OCI-LY3 (cell line): ENCODE data around the gene CRNN.

ENCODE experiments used
- H2AFZ ChIP-seq: fragments of 200-600, 300-600 bp; shearing (Covaris generic); 2 replicates; pipeline ENCODE4 v1.6.0; 2014; ENCODE audit warnings: antibody characterized with exemption, low read depth, low read length
- H3K27ac ChIP-seq: fragments of 200-600, 300-600 bp; sonication (generic); 2 replicates; pipeline ENCODE4 v1.5.1; 2014; ENCODE audit warnings: mild to moderate bottlenecking, low read length, moderate library complexity, mixed read lengths
- H3K27me3 ChIP-seq: fragments of 200-600, 300-600 bp; sonication (generic); 2 replicates; pipeline ENCODE4 v1.6.1; 2014; ENCODE audit warnings: low read depth, low read length, mixed read lengths
- H3K36me3 ChIP-seq: fragments of 200-600, 300-600 bp; sonication (generic); replicated peaks from 2 replicates; pipeline ENCODE3; 2014; ENCODE audit warnings: low read depth, low read length, mixed read lengths
- H3K4me1 ChIP-seq: fragments of 300-600, 200-600 bp; sonication (generic); 2 replicates; pipeline ENCODE4 v1.6.1; 2014; ENCODE audit warnings: low read length, mixed read lengths
- H3K4me2 ChIP-seq: fragments of 200-600, 300-600 bp; sonication (generic); 2 replicates; pipeline ENCODE4 v1.6.1; 2014; ENCODE audit warnings: low read length, mixed read lengths
- H3K4me3 ChIP-seq: fragments of 300-600, 200-600 bp; sonication (generic); 2 replicates; pipeline ENCODE4 v1.5.1; 2014; ENCODE audit warnings: antibody characterized with exemption, mild to moderate bottlenecking, low read length, moderate library complexity
- H3K79me2 ChIP-seq: fragments of 300-600, 200-600 bp; shearing (Covaris generic); 2 replicates; pipeline ENCODE4 v1.6.1; 2014; ENCODE audit warnings: mild to moderate bottlenecking, low read length, mixed read lengths
- H3K9ac ChIP-seq: fragments of 300-600, 200-600 bp; shearing (Covaris generic); 2 replicates; pipeline ENCODE4 v1.6.0; 2014; ENCODE audit warnings: mild to moderate bottlenecking, low read length, moderate library complexity
- H3K9me3 ChIP-seq: fragments of 200-600, 300-600 bp; shearing (Covaris generic); 2 replicates; pipeline ENCODE4 v1.6.1; 2014; ENCODE audit warnings: low read length, mixed read lengths; ENCODE audit not compliant: insufficient read depth
- H4K20me1 ChIP-seq: fragments of 200-600, 300-600 bp; sonication (generic); 2 replicates; pipeline ENCODE4 v1.6.1; 2016; ENCODE audit warnings: low read length, mixed read lengths; ENCODE audit not compliant: insufficient read depth
- EZH2phosphoT487 ChIP-seq: fragments of 200-600 bp; shearing (Covaris generic); IDR thresholded peaks from 2 replicates; pipeline ENCODE4 v1.6.1; 2018; ENCODE audit warnings: antibody characterized with exemption, mixed run types, low read depth
- TF ChIP-seq, protein P1 (sequence below): fragments of 200-600, 300-600 bp; sonication (generic); IDR thresholded peaks from 2 replicates; pipeline ENCODE4 v1.5.1; 2014; ENCODE audit warnings: antibody characterized with exemption, low read length, low read depth

Gene CRNN

DNA sequence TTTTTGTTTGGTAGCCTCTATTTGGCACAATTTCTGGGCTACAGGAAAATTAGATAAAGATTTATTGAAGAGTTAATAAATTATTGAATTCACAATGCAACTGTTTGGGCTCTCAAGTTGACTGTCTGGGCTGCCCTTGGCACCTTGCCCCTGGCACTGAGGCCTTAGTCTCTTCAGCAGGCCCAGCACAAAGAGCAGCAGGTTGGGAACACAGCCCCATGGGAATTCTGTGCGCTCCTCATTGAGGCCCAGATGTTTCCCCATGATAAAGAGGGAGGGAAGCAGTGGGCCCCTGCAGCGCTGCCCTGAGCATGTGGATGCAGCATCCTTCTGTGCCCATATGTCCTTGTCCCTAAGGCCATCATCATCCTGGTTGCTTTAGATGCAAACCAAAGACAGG, 2.9 kb downstream of the CRNN start:
- H3K36me3 ChIP-seq, result no peaks in the 10 kb centered on the region
- no peak overlapping the region for H3K9ac ChIP-seq
- H3K4me2 ChIP-seq, result no peak overlapping the region
- no peaks in the 10 kb centered on the region for H3K4me1 ChIP-seq
- no peaks in the 10 kb centered on the region for H3K9me3 ChIP-seq
- H3K27me3 ChIP-seq, result peaks cover 32% of the 10 kb centered on the region
- H2AFZ ChIP-seq, result no peak overlapping the region
- no peak overlapping the region for H3K4me3 ChIP-seq
- TF ChIP-seq, protein P1, sequence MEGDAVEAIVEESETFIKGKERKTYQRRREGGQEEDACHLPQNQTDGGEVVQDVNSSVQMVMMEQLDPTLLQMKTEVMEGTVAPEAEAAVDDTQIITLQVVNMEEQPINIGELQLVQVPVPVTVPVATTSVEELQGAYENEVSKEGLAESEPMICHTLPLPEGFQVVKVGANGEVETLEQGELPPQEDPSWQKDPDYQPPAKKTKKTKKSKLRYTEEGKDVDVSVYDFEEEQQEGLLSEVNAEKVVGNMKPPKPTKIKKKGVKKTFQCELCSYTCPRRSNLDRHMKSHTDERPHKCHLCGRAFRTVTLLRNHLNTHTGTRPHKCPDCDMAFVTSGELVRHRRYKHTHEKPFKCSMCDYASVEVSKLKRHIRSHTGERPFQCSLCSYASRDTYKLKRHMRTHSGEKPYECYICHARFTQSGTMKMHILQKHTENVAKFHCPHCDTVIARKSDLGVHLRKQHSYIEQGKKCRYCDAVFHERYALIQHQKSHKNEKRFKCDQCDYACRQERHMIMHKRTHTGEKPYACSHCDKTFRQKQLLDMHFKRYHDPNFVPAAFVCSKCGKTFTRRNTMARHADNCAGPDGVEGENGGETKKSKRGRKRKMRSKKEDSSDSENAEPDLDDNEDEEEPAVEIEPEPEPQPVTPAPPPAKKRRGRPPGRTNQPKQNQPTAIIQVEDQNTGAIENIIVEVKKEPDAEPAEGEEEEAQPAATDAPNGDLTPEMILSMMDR, result no peak
- no peak for TF ChIP-seq EZH2phosphoT487
- no peak overlapping the region for H3K27ac ChIP-seq
- H3K79me2 ChIP-seq, result no peaks in the 10 kb centered on the region
- H4K20me1 ChIP-seq, result no peaks in the 10 kb centered on the region

DNA sequence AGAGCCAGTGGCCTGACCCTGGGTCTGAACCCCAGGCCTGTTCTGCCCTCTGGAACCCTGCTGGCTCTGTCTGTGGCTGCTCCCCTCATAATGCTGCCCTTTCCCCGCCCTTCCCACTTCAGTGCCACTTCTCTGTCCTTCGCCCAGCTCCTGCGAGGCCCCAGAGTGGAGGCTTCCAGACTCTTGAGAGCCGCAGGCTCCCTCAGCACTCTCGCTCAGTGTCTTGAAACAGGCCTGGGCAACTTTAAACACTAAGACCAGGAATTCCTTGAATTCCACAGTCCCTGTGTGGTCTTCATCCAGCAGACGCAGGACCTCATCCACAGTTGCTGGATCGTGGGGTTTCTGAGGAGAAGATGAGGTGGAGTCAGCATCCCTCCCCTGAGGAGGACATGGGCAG, 3.5 kb downstream of the CRNN start:
- H3K36me3 ChIP-seq, result no peaks in the 10 kb centered on the region
- no peak for TF ChIP-seq EZH2phosphoT487
- TF ChIP-seq, protein P1, result no peak
- H2AFZ ChIP-seq, result no peak overlapping the region
- no peaks in the 10 kb centered on the region for H3K9me3 ChIP-seq
- H3K79me2 ChIP-seq, result no peaks in the 10 kb centered on the region
- H3K9ac ChIP-seq, result no peak overlapping the region
- no peak overlapping the region for H3K4me2 ChIP-seq
- H3K27me3 ChIP-seq, result peaks cover 28% of the 10 kb centered on the region
- no peak overlapping the region for H3K27ac ChIP-seq
- H4K20me1 ChIP-seq, result no peaks in the 10 kb centered on the region
- no peak overlapping the region for H3K4me3 ChIP-seq
- H3K4me1 ChIP-seq, result no peaks in the 10 kb centered on the region

DNA sequence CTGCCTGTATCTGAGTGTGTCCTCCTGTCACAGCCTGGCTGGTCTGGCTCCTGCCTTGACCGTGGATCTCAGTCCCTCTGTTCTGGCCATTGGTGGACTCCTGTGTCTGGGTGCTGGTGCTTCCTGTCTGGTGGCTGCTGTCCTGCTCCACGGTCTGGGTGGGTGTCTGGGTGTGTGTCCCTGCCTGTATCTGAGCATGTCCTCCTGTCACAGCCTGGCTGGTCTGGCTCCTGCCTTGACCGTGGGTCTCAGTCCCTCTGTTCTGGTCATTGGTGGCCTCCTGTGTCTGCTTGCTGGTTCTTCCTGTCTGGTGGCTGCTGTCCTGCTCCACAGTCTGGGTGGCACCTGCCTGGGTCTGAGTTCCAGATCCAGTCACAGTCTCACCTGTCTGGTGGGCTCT, 4.0 kb downstream of the CRNN start:
- no peaks in the 10 kb centered on the region for H3K79me2 ChIP-seq
- TF ChIP-seq, protein P1, result no peak
- TF ChIP-seq EZH2phosphoT487, result no peak
- H3K27ac ChIP-seq, result no peak overlapping the region
- no peaks in the 10 kb centered on the region for H4K20me1 ChIP-seq
- no peaks in the 10 kb centered on the region for H3K9me3 ChIP-seq
- no peak overlapping the region for H3K4me3 ChIP-seq
- H2AFZ ChIP-seq, result no peak overlapping the region
- peaks cover 28% of the 10 kb centered on the region for H3K27me3 ChIP-seq
- H3K4me2 ChIP-seq, result no peak overlapping the region
- no peaks in the 10 kb centered on the region for H3K4me1 ChIP-seq
- H3K9ac ChIP-seq, result no peak overlapping the region
- H3K36me3 ChIP-seq, result no peaks in the 10 kb centered on the region

DNA sequence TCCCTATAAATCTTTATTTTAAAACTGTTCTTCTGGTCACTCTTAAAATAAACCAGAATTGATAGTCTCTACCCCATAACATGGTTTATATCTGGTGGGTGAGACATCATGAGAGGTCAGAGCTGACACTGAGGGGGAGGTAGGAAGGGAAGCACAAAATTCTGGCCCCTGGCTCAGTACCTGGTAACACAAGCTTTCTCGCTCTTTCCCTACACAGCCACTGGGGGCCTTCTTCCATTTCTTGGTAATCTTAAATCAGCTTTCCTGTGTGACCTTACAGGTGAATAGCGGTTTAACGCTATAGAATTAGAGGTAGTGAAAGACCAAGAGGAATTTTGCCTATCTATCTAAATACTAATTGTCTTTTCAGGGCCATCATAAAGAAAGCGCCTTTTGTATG, 5.4 kb downstream of the CRNN start:
- H4K20me1 ChIP-seq, result no peaks in the 10 kb centered on the region
- no peaks in the 10 kb centered on the region for H3K36me3 ChIP-seq
- peaks cover 30% of the 10 kb centered on the region for H3K27me3 ChIP-seq
- no peak for TF ChIP-seq EZH2phosphoT487
- TF ChIP-seq, protein P1, result no peak
- H3K4me2 ChIP-seq, result no peak overlapping the region
- H3K9ac ChIP-seq, result no peak overlapping the region
- no peak overlapping the region for H3K4me3 ChIP-seq
- no peaks in the 10 kb centered on the region for H3K79me2 ChIP-seq
- H3K4me1 ChIP-seq, result no peaks in the 10 kb centered on the region
- no peaks in the 10 kb centered on the region for H3K9me3 ChIP-seq
- no peak overlapping the region for H2AFZ ChIP-seq
- H3K27ac ChIP-seq, result no peak overlapping the region
